GM18858 (cell line): ENCODE results near the gene KIAA0825.
"Not testable (repeated sequence)": the region's sequence is repeated elsewhere in the genome, so short reads cannot be mapped to it uniquely, and the experiment has no call there.

ENCODE experiments used
- ATAC-seq: cut with Tn5 transposase; IDR thresholded peaks from one replicate; pipeline ENCODE4 v1.9.1; 2021; ENCODE audit not compliant: unreplicated experiment

The KIAA0825 gene

DNA sequence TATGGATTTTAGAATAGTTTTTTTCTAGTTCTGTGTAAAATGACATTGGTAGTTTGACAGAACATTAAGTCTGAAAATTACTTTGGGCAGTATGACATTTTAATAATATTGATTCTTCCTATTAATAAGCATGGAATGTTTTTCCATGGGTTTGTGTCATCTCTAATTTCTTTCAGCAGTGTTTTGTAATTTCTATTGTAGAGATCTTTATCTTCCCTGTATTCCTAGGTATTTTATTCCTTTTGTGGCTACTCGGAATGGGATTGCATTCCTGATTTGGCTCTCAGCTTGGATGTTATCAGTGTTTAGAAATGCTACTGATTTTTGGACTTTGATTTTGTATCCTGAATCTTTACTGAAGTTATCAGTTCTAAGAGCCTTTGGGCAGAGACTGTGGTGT lies 420.4 kb downstream of the KIAA0825 start:
- ATAC-seq = no peak

DNA sequence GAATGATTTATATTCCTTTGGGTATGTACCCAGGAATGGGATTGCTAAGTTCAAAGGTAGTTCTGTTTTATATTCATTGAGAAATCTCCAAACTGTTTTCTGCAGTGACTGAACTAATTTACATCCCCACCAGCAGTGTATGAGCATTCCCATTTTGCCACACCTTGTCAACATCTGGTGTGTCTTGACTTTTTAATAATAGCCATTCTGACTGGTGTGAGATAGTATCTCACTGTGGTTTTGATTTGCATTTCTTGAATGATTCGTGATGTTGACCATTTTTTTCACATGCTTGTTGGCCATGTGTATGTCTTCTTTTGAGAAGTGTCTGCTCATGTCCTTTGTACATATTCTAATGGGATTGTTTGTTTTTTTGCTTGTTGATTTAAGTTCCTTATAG lies 421.5 kb downstream of the KIAA0825 start:
- ATAC-seq = no peak

DNA sequence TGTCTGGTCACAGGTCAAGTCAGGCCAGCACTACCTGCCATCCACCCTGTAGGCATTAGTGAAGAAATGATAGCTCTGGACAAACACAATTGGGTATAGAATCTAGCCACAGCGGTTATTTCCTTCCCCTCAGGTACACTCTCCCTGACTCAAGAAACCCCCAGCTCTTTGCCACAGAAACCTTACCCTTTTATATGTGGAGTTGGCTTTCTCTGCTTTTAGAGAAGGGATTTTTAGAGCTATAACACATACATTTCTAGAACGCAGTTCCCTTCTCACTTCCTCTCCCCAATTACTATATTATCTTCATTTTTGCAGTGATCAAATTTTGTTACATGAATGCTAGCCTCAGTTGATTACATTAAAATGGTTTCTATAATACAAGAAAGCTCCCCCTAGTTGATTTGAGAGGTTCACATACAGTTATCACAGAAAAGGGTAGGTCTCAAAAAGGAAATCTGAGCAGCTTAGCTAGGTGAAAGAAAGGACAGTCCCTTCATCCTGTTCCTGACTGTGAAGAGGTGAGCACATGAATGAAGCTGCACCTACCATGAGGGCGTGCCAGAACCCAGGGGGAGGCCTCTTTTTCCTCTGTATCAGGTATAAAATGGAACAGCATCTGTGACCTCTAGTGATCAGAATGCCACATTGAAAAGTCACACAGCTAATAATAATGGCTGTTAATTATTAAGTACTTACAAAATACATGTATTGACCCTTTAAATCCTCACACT lies 425.6 kb downstream of the KIAA0825 start:
- ATAC-seq = no peak

DNA sequence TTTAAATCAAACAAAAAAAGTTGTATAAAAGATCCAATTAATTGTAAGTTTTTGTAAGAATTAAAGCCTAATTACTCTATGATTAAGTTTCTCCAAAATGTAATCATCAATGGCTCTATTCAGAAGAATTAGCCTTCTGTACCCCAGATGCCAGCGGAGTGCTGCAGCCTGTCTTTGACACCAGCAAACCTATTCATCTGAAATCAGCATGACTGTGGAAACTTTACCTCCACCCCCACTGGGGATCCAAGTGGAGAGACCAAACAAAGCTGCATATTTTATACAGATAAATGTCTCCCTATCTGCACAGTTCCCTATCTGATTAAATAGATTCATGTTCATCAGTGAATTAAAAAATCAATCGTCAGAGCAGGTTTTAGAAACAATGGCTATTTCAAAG lies 426.8 kb downstream of the KIAA0825 start:
- ATAC-seq = no peak

DNA sequence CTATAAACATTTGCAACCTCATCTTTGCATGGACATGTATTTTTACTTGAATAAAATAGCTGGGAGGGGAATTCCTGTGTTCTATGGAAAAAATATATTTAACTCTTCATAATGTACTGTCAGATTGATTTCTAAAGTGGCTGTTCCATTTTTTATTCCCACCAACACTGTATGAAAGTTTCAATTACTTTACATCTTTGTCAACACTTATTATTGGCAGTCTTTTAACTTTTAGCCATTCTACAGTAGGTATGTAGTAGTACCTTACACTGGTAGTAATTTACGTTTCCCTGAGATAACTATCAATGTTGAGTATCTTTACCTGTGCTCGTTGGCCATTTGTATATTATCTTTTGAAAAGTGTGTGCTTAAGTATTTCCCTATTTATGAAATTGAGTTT lies 429.7 kb downstream of the KIAA0825 start:
- no peak for ATAC-seq

DNA sequence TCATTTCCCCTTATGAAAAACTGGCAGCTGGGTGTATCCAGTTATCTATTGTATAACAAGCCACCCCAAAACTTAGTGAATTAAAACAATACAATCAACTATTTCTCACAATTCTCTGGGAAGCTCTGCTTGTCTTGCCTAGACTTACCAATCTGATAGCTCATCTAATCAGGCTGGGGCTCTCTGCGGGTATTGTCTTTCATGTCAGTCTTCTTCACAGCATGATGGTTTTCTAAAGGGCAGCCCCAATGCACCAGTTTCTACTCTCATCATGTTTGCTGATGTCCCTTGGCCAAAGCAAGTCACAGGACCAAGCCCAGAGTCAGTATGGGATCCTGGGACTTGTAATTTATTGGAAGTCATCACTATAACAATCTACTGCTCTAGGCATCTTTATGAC lies 433.5 kb downstream of the KIAA0825 start:
- ATAC-seq = no peak

DNA sequence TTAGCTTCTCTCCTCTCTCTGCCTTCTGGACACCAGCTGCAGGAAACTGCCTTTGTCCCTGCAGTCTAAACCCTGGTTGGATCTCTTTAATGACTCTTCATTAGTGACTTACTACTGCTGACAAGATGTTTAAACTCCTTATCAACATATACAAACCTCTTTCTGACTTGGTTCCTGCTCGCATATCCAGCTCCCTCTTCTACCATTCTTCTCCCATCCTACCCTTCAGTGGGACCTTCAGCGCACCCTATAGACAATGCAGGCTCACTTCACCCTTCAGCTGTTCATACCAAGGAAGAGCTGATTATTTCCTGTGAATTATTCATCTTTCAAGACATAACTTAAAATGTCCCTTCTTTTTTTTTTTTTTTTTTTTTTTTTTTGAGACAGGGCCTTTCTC lies 436.5 kb downstream of the KIAA0825 start:
- no peak for ATAC-seq

DNA sequence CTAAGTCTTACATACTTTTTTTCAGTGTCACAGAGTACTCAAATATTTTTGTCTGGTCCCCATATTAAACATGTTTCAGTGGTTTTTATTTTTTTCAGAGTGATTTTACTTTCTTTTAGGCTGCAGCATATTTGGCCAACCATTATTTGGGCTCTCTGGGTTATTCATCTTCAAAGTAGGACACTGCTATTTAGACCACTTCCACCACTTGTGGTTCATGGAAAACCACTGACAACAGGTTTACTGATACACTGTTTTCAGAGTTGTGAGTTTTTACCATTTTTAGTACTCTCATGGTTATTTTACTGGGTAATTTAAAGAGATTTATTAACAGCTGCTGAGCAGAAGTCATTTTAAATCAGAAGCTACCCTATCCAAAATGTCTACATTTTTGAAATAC lies 437.6 kb downstream of the KIAA0825 start:
- ATAC-seq = no peak

DNA sequence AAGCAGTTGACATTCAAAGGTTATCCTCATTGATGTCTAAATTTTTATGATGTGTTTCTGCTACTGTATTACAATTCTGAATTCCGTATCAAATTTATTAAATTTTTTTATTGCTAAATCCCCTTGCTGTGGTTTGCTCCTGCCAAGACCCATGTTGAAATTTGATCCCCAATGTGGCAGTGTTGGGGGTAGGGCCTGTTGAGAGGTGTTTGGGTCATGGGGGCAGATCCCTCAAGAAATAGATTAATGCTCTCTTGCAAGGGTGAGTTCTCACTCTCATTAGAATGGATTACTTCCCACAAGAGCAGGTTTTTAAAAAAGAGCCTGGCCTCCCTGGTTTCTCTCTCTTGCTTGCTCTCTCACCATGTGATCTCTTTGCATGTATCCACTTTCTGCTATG lies 442.5 kb downstream of the KIAA0825 start:
- no peak for ATAC-seq

DNA sequence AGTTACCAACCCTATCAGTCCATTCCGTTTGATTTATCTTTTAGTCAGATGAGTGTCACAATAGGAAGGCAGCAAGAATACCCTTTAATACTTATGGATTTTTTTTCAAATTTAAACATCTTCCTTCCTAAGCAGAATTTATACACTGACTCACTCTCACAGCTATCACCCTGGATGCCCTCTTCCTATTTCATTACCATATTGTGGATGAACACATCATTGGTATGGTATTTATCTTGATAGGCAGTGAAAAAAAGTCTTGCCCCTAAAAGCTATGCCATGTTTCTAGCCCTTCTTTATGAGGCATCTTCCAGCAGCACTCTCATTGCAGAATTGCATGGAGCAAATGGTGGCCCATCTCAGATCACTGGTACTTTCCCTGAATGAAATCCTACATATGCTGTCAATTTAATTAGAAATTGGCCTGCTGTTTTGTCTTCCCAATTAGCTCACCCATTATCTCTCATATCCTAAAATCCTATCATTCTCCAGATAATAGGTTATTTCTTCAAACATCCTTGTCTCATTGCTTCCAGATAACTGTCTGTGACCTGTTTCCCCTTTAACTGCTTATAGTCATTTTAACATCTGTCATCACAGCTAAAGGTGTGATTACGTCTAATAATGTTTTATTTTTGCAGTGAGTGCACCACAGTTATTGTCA lies 443.5 kb downstream of the KIAA0825 start:
- ATAC-seq = no peak

DNA sequence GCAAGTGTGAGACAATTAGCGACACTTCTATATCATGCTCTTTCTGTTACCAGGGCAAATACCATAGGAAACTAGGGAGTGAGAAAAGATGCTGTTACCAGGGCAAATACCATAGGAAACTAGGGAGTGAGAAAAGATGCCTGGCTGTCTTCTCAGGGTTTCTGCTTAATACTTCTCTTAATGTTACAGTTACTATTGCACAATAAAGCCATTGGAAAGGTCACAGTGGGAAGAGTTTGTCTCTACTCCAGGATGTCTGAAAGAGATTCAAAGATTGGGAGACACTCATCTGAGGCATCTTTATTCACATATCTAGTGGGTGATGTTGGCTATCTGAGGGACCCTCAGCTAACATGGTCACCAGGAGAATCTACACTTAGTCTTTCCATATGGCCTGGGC lies 445.3 kb downstream of the KIAA0825 start:
- ATAC-seq = no peak

DNA sequence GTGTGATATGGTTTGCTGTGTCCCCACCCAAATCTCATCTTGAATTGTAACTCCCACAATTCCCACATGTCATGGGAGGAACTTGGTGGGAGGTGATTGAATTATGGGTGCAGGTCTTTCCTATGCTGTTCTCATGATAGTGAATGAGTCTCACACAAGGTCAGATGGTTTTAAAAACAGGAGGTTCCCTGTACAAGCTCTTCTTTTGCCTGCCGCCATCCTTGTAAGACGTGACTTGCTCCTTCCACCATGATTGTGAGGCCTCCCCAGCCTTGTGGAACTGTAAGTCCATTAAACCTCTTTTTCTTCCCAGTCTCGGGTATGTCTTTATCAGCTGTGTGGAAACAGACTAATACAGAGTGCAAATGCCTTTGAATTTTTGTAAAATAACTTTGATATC lies 447.3 kb downstream of the KIAA0825 start:
- ATAC-seq = not testable (repeated sequence)

DNA sequence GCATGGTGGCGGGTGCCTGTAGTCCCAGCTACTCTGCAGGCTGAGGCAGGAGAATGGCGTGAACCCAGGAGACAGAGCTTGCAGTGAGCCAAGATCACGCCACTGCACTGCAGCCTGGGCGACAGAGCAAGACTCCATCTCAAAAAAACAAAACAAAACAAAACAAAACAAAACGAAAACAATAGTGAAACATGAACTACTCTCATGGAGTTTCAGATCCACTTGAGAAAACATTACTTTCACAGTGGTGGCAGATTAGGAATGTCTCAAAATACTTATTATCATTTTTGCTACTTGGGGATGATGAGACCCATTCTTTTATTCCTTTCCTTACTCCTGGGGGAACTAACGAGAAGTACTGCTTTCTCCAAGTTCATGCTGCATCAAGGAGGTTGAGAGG lies 448.2 kb downstream of the KIAA0825 start:
- not testable (repeated sequence) for ATAC-seq

DNA sequence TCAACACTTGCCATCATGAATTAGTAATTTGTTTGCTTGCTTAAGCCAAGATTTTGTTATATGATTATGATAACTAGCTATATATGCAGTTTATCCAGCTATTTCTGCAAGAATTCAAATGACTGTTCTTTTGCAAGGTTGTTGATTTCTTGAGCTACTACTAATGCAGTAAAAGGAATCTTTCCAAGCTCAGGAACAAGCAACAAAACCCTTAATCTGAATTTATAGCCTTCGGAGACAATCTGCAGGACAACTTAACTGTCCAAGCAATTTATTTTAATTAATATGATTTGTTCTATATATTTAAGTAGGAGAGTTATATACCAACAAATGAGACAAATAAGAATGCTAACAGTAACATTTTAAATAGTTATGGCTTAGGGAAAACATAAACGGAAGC lies 450.3 kb downstream of the KIAA0825 start:
- no peak for ATAC-seq

DNA sequence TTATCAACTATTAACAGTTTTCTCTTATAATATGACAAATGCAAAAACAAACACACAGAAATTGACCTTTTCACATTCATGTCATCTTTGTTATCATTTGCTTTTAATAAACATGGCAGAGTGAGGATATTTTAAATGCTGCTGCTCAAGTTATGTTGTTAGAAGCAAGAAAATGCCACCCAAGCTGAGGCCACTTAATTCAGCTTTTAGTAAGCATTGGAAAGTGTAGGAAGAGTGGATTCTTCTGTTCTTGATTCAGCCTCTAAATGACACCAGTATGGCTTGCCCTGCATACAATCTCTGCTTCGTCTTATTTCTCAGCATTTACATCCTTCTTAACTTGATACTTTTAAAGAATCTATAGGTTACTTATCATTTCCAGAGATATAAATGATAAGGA lies 456.6 kb downstream of the KIAA0825 start:
- no peak for ATAC-seq

DNA sequence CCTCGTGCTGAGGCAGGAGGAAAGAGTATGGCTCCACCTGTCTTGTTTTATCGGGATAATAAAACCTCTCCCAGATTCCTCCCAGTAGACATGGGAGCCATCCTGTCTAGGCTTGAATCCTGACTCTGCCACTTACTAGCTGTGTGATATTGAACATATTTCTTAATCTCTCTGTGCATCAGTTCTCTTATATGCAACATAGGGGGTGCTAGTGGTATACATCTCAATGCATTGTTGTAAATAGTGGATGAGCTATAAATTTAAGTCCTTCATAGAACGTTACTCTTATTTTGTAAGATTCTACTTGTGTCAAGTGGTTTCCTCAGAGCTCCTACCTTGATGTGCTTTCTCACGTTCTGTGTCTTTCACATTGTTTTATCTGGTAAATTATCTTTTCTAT lies 459.3 kb downstream of the KIAA0825 start:
- no peak for ATAC-seq

DNA sequence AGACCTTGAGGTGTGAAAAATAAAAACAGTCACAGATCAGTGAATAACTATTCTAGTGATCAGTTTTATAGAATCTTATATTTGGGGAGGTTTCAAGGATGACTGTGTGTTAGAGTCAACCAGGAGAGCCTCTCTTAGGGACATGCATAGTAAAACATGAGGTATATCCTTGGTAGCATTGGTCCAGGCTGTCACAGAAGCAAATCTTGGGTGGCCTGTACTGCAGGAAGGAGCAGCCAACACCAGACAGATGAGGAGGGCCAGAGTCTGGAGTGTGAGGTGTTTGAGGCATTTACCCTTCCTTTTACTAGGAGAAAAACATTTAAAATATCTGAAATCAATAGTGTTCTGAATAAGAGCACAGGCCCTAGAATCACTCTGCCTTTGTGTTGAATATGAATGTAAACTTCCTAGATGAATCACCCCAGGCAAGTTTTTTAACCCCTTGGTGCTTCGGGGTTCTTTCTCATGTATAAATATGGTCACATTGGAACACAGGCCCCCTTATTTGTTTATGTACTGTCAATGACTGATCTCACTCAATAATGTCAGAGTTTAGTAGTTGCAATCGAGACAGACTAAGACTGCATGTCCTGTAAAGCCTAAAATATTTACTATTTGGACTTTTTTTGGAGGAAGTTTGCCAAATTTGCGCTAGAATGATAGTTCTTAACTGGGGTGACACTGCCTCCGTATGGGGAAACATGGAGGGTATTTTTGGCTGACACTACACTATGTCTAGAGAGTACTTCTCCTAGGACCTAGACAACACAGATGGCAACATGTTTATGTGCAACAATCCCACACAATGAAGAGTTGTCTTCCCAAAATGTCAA lies 460.5 kb downstream of the KIAA0825 start:
- ATAC-seq = no peak

DNA sequence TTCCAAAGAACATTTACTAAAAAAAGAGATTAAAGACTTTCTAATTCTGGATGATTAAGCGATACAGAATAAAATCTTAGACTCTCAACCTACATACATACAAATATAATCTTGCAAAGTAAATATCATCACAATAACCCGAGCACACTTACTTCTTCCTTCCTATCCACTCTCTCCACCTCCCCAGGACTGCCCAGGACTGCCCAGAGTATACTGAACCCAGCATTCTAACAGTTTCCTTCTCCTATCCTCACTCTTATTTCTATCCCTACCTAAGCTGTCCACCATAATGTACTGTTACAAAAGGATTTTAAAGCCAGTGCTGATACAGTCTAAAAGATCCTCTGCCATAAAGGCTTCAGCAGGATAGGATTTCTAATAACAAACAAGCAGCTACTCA lies 463.7 kb downstream of the KIAA0825 start:
- no peak for ATAC-seq

DNA sequence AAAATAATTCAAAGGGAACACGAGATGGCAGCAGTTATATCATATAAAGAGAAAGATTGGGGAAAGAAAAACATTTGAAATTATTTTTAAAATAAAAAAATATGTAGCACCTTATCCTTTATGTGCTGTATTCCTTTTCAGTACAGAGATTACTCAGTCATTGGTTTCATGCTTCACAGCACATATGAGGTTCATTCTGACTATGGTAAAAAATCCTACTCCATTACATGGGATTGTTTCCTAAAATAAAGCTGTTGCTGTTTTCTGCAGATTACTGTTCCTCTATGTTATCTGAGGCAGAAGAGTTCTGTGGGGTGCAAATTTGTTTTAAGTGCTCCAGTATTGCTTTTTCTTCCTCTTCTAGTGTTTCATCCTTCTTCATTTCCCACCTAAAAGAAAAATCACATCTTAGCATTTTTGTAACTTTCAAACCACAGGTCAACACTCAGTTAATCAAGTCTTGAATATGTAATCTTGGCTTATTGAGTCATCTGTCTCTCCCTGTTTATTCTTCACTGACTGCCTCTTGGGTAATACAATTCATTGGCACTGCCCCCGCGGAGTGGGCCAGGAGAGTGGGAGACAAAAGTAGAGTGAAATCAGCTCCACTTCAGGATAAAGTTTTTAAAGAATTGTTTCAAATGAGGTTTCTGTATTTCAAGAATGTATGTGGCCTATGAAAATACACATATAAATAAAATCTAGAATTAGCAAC lies 464.5 kb downstream of the KIAA0825 start:
- ATAC-seq = no peak

DNA sequence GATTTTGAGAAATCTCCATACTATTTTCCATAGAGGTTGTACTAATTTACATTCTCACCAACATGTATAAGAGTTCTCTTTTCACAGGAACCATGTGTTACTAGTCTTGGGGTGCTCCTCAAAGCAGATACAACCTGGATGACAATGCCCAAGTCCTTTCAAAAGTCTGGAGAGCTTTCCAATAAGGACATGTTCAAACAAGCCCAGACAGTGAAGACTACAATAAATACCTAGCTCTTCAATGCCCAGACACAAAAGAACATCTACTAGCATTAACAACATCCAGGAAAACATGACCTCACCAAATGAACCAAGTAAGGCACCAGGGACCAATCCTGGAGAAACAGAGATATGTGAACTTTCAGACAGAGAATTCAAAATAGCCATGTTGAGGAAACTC lies 474.8 kb downstream of the KIAA0825 start:
- not testable (repeated sequence) for ATAC-seq

DNA sequence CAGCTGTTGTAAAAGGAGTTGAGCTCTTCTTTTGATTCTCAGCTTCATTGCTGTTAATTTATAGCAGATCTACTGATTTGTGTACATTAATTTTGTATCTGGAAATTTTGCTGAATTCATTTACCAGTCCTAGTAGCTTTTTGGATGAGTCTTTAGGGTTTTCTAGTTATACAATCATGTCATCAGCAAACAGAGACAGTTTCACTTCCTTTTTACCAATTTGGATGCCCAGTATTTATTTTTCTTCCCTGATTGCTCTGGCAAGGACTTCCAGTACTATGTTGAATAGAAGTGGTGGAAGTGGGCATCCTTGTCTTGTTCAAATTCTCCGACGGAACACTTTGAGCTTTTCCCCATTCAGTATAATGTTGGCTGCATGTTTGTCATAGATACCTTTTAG lies 478.1 kb downstream of the KIAA0825 start:
- ATAC-seq = no peak
